OCI-LY3 (cell line): Measurements from ENCODE around the gene SMAD6.

Source experiments
- H2AFZ ChIP-seq: fragments of 200-600, 300-600 bp; shearing (Covaris generic); 2 replicates; pipeline ENCODE4 v1.6.0; 2014; ENCODE audit warnings: antibody characterized with exemption, low read depth, low read length
- H3K27ac ChIP-seq: fragments of 200-600, 300-600 bp; sonication (generic); 2 replicates; pipeline ENCODE4 v1.5.1; 2014; ENCODE audit warnings: mild to moderate bottlenecking, low read length, moderate library complexity, mixed read lengths
- H3K27me3 ChIP-seq: fragments of 200-600, 300-600 bp; sonication (generic); 2 replicates; pipeline ENCODE4 v1.6.1; 2014; ENCODE audit warnings: low read depth, low read length, mixed read lengths
- H3K36me3 ChIP-seq: fragments of 200-600, 300-600 bp; sonication (generic); replicated peaks from 2 replicates; pipeline ENCODE3; 2014; ENCODE audit warnings: low read depth, low read length, mixed read lengths
- H3K4me1 ChIP-seq: fragments of 300-600, 200-600 bp; sonication (generic); 2 replicates; pipeline ENCODE4 v1.6.1; 2014; ENCODE audit warnings: low read length, mixed read lengths
- H3K4me2 ChIP-seq: fragments of 200-600, 300-600 bp; sonication (generic); 2 replicates; pipeline ENCODE4 v1.6.1; 2014; ENCODE audit warnings: low read length, mixed read lengths
- H3K4me3 ChIP-seq: fragments of 300-600, 200-600 bp; sonication (generic); 2 replicates; pipeline ENCODE4 v1.5.1; 2014; ENCODE audit warnings: antibody characterized with exemption, mild to moderate bottlenecking, low read length, moderate library complexity
- H3K79me2 ChIP-seq: fragments of 300-600, 200-600 bp; shearing (Covaris generic); 2 replicates; pipeline ENCODE4 v1.6.1; 2014; ENCODE audit warnings: mild to moderate bottlenecking, low read length, mixed read lengths
- H3K9ac ChIP-seq: fragments of 300-600, 200-600 bp; shearing (Covaris generic); 2 replicates; pipeline ENCODE4 v1.6.0; 2014; ENCODE audit warnings: mild to moderate bottlenecking, low read length, moderate library complexity
- H3K9me3 ChIP-seq: fragments of 200-600, 300-600 bp; shearing (Covaris generic); 2 replicates; pipeline ENCODE4 v1.6.1; 2014; ENCODE audit warnings: low read length, mixed read lengths; ENCODE audit not compliant: insufficient read depth
- H4K20me1 ChIP-seq: fragments of 200-600, 300-600 bp; sonication (generic); 2 replicates; pipeline ENCODE4 v1.6.1; 2016; ENCODE audit warnings: low read length, mixed read lengths; ENCODE audit not compliant: insufficient read depth
- CTCF ChIP-seq: fragments of 200-600, 300-600 bp; sonication (generic); IDR thresholded peaks from 2 replicates; pipeline ENCODE4 v1.5.1; 2014; ENCODE audit warnings: antibody characterized with exemption, low read length, low read depth
- EZH2phosphoT487 ChIP-seq: fragments of 200-600 bp; shearing (Covaris generic); IDR thresholded peaks from 2 replicates; pipeline ENCODE4 v1.6.1; 2018; ENCODE audit warnings: antibody characterized with exemption, mixed run types, low read depth

The SMAD6 gene

GRCh38 chr15:66681395-66681794 lies 20.6 kb upstream of the SMAD6 start:
- H3K36me3 ChIP-seq, result no peaks in the 10 kb centered on the region
- H3K27me3 ChIP-seq, result no peaks in the 10 kb centered on the region
- H3K4me2 ChIP-seq, result no peak overlapping the region
- H3K9ac ChIP-seq, result no peak overlapping the region
- no peak overlapping the region for H3K27ac ChIP-seq
- H2AFZ ChIP-seq, result no peak overlapping the region
- no peaks in the 10 kb centered on the region for H4K20me1 ChIP-seq
- H3K4me1 ChIP-seq, result peaks cover 6% of the 10 kb centered on the region; the same call in 1 of the 2 replicates
- TF ChIP-seq CTCF (no peak), EZH2phosphoT487 (no peak)
- H3K4me3 ChIP-seq, result no peak overlapping the region
- no peaks in the 10 kb centered on the region for H3K79me2 ChIP-seq
- H3K9me3 ChIP-seq, result peaks cover 7% of the 10 kb centered on the region; the same call in 1 of the 2 replicates

- Histone ChIP-seq H2AFZ (no peak overlapping the region), H3K9me3 (peaks cover 7% of the 10 kb centered on the region; the same call in 1 of the 2 replicates), H3K9ac (no peak overlapping the region), H4K20me1 (no peaks in the 10 kb centered on the region), H3K4me1 (peaks cover 6% of the 10 kb centered on the region; the same call in 1 of the 2 replicates), H3K4me3 (no peak overlapping the region), H3K79me2 (no peaks in the 10 kb centered on the region), H3K36me3 (no peaks in the 10 kb centered on the region), H3K27me3 (no peaks in the 10 kb centered on the region), H3K4me2 (no peak overlapping the region), H3K27ac (no peak overlapping the region)
- no peak for TF ChIP-seq CTCF
Observed at GRCh38 chr15:66682246-66682645, 19.8 kb upstream of the SMAD6 start.

GRCh38 chr15:66682865-66683264 lies 19.2 kb upstream of the SMAD6 start:
- H3K4me1 ChIP-seq, result peaks cover 6% of the 10 kb centered on the region; the same call in 1 of the 2 replicates
- no peak overlapping the region for H3K4me3 ChIP-seq
- no peaks in the 10 kb centered on the region for H3K79me2 ChIP-seq
- H3K27ac ChIP-seq, result no peak overlapping the region
- no peak overlapping the region for H2AFZ ChIP-seq
- no peak overlapping the region for H3K9ac ChIP-seq
- peaks cover 7% of the 10 kb centered on the region; the same call in 1 of the 2 replicates for H3K9me3 ChIP-seq
- no peaks in the 10 kb centered on the region for H3K27me3 ChIP-seq
- TF ChIP-seq CTCF, result no peak
- H4K20me1 ChIP-seq, result no peaks in the 10 kb centered on the region
- H3K36me3 ChIP-seq, result no peaks in the 10 kb centered on the region
- H3K4me2 ChIP-seq, result no peak overlapping the region

GRCh38 chr15:66684136-66684681 lies 17.8 kb upstream of the SMAD6 start:
- no peak overlapping the region for H3K4me2 ChIP-seq
- peaks cover 7% of the 10 kb centered on the region; the same call in 1 of the 2 replicates for H3K9me3 ChIP-seq
- H3K4me3 ChIP-seq, result no peak overlapping the region
- TF ChIP-seq CTCF, result no peak
- no peak for TF ChIP-seq EZH2phosphoT487
- H4K20me1 ChIP-seq, result no peaks in the 10 kb centered on the region
- no peak overlapping the region for H3K27ac ChIP-seq
- H3K79me2 ChIP-seq, result no peaks in the 10 kb centered on the region
- H2AFZ ChIP-seq, result no peak overlapping the region
- H3K9ac ChIP-seq, result no peak overlapping the region
- H3K4me1 ChIP-seq, result peaks cover 6% of the 10 kb centered on the region; the same call in 1 of the 2 replicates
- no peaks in the 10 kb centered on the region for H3K27me3 ChIP-seq
- H3K36me3 ChIP-seq, result no peaks in the 10 kb centered on the region
